DND-41 (cell line): Measurements from ENCODE around the gene BRIP1.
"Not testable (repeated sequence)": the region's sequence is repeated elsewhere in the genome, so short reads cannot be mapped to it uniquely, and the experiment has no call there.

ENCODE experiments used
- ATAC-seq: fragments of 200-7000 bp; cut with Tn5 transposase; 3 replicates; pipeline ENCODE4 v1.9.1; 2021; ENCODE audit warnings: low read depth; ENCODE audit not compliant: insufficient read depth
- DNase-seq: peaks from one replicate; pipeline ENCODE4 v3.0.0-alpha.2; 2020
- H2AFZ ChIP-seq: 2 replicates; pipeline ENCODE4 v1.6.0; 2012; ENCODE audit warnings: low read depth, low read length
- H3K27ac ChIP-seq: 2 replicates; pipeline ENCODE4 v1.5.1; 2012; ENCODE audit warnings: low read length, inconsistent platforms
- H3K27me3 ChIP-seq: fragments of 200-600 bp; sonication (generic); 2 replicates; pipeline ENCODE4 v1.6.0; 2012; ENCODE audit warnings: low read length, mild to moderate bottlenecking, inconsistent platforms; ENCODE audit not compliant: insufficient read depth, poor library complexity
- H3K36me3 ChIP-seq: 2 replicates; pipeline ENCODE4 v1.5.1; 2012; ENCODE audit warnings: low read length, inconsistent platforms; ENCODE audit not compliant: insufficient read depth
- H3K4me1 ChIP-seq: 2 replicates; pipeline ENCODE4 v1.5.1; 2012; ENCODE audit warnings: mild to moderate bottlenecking, low read length; ENCODE audit not compliant: insufficient read depth
- H3K4me2 ChIP-seq: 2 replicates; pipeline ENCODE4 v1.6.0; 2012; ENCODE audit warnings: mild to moderate bottlenecking, moderate library complexity, low read length, inconsistent platforms; ENCODE audit not compliant: insufficient read depth
- H3K4me3 ChIP-seq, 2 experiments: fragments of 200-600 bp in 1 of 2; shearing (Covaris generic) in 1 of 2; 2 replicates each; pipeline ENCODE4 v1.5.1; 2012 to 2016; ENCODE audit warnings: inconsistent platforms in 2 of 2, low read length in 2 of 2, mild to moderate bottlenecking in 2 of 2, low read depth in 1 of 2, moderate library complexity in 1 of 2
- H3K79me2 ChIP-seq: 2 replicates; pipeline ENCODE4 v1.6.0; 2012; ENCODE audit warnings: low read length, inconsistent platforms; ENCODE audit not compliant: insufficient read depth
- H3K9ac ChIP-seq: 2 replicates; pipeline ENCODE4 v1.6.0; 2012; ENCODE audit warnings: low read depth, mild to moderate bottlenecking, inconsistent platforms, low read length, moderate library complexity
- H3K9me3 ChIP-seq: 2 replicates; pipeline ENCODE4 v1.5.1; 2012; ENCODE audit warnings: low read length, moderate library complexity, mild to moderate bottlenecking, inconsistent platforms; ENCODE audit not compliant: insufficient read depth, severe bottlenecking
- H4K20me1 ChIP-seq: 2 replicates; pipeline ENCODE4 v1.6.0; 2012; ENCODE audit warnings: low read length; ENCODE audit not compliant: insufficient read depth
- CTCF ChIP-seq: IDR thresholded peaks from 2 replicates; pipeline ENCODE4 v1.5.1; 2012; ENCODE audit warnings: borderline replicate concordance, low read length, moderate library complexity, mild to moderate bottlenecking; ENCODE audit not compliant: poor library complexity, severe bottlenecking; ENCODE audit errors: extremely low read depth
- EZH2 ChIP-seq: IDR thresholded peaks from 3 replicates; pipeline ENCODE4 v1.6.1; 2012; ENCODE audit warnings: borderline replicate concordance, low read depth, mild to moderate bottlenecking, moderate library complexity, low read length, inconsistent platforms; ENCODE audit not compliant: severe bottlenecking

BRIP1 gene

GRCh38 chr17:61895391-61895790 lies 32.1 kb upstream of the BRIP1 start:
- no peaks in the 10 kb centered on the region for H3K27me3 ChIP-seq
- DNase-seq (no peak), ATAC-seq (no peak)
- no peak overlapping the region for H3K27ac ChIP-seq
- TF ChIP-seq CTCF (no peak), EZH2 (no peak)
- no peak overlapping the region for H3K4me3 ChIP-seq
- no peaks in the 10 kb centered on the region for H3K79me2 ChIP-seq
- no peaks in the 10 kb centered on the region for H3K4me1 ChIP-seq
- H3K9me3 ChIP-seq = no peaks in the 10 kb centered on the region
- no peak overlapping the region for H2AFZ ChIP-seq
- no peak overlapping the region for H3K4me2 ChIP-seq
- peaks cover 41% of the 10 kb centered on the region for H3K36me3 ChIP-seq
- H3K9ac ChIP-seq = no peak overlapping the region
- no peaks in the 10 kb centered on the region for H4K20me1 ChIP-seq

- H3K79me2 ChIP-seq, ATAC-seq, H3K4me2 ChIP-seq, H3K27ac ChIP-seq, H3K27me3 ChIP-seq, H3K9ac ChIP-seq, H3K4me1 ChIP-seq, H3K9me3 ChIP-seq, H4K20me1 ChIP-seq, H3K4me3 ChIP-seq, H2AFZ ChIP-seq, DNase-seq: not testable (repeated sequence)
- H3K36me3 ChIP-seq = peaks cover 45% of the 10 kb centered on the region; the same call in 1 of the 2 replicates
Observed at GRCh38 chr17:61894310-61894709, 31.0 kb upstream of the BRIP1 start.

GRCh38 chr17:61887733-61888132 lies 24.4 kb upstream of the BRIP1 start:
- not testable (repeated sequence) for H3K9ac ChIP-seq, ATAC-seq, H2AFZ ChIP-seq, H3K9me3 ChIP-seq, H3K4me2 ChIP-seq, H3K27me3 ChIP-seq, H3K27ac ChIP-seq, H3K4me3 ChIP-seq, H4K20me1 ChIP-seq, H3K4me1 ChIP-seq, H3K79me2 ChIP-seq, DNase-seq
- peaks cover 54% of the 10 kb centered on the region; the same call in 1 of the 2 replicates for H3K36me3 ChIP-seq

- H3K4me3 ChIP-seq, H3K4me2 ChIP-seq, H3K9ac ChIP-seq, H3K27ac ChIP-seq, H4K20me1 ChIP-seq, ATAC-seq, DNase-seq, H3K79me2 ChIP-seq, H3K27me3 ChIP-seq, H3K9me3 ChIP-seq, H2AFZ ChIP-seq, H3K4me1 ChIP-seq: not testable (repeated sequence)
- peaks cover 54% of the 10 kb centered on the region; the same call in 1 of the 2 replicates for H3K36me3 ChIP-seq
Observed at GRCh38 chr17:61885865-61886264, 22.5 kb upstream of the BRIP1 start.

- H2AFZ ChIP-seq = no peak overlapping the region
- TF ChIP-seq CTCF (no peak), EZH2 (no peak)
- no peaks in the 10 kb centered on the region for H3K79me2 ChIP-seq
- no peaks in the 10 kb centered on the region for H3K27me3 ChIP-seq
- H3K9ac ChIP-seq = no peak overlapping the region
- H4K20me1 ChIP-seq = no peaks in the 10 kb centered on the region
- H3K36me3 ChIP-seq = peaks cover 58% of the 10 kb centered on the region; the same call in 1 of the 2 replicates
- H3K9me3 ChIP-seq = no peaks in the 10 kb centered on the region
- no peak overlapping the region for H3K4me3 ChIP-seq
- H3K27ac ChIP-seq = no peak overlapping the region
- no peak for ATAC-seq
- no peak overlapping the region for H3K4me2 ChIP-seq
- no peak for DNase-seq
- no peaks in the 10 kb centered on the region for H3K4me1 ChIP-seq
Observed at GRCh38 chr17:61884864-61885263, 21.5 kb upstream of the BRIP1 start.
